SH-SY5Y (cell line): ENCODE measurements around the gene SNCA.

ENCODE experiments used
- GATA2 ChIP-seq: IDR thresholded peaks from 2 replicates; pipeline ENCODE4 v1.6.1; 2011; ENCODE audit warnings: mild to moderate bottlenecking, low read depth, low read length
- GATA3 ChIP-seq: IDR thresholded peaks from 2 replicates; pipeline ENCODE4 v1.6.1; 2011; ENCODE audit warnings: low read depth, mild to moderate bottlenecking, low read length, moderate library complexity

- TF ChIP-seq GATA3 (no peak), GATA2 (no peak)
Measured at GRCh38 chr4:89765966-89766365, 71.0 kb downstream of the SNCA start.
